HL-60 (cell line): Measurements from ENCODE around the gene POLR2M.
A peak's percentile ranks its signal among the peaks of the same experiment; 100 is the strongest.

Source experiments
- DNase-seq, 2 experiments: peaks; one replicate each; pipeline ENCODE4 v3.0.0-alpha.2; 2010 to 2020; ENCODE audit warnings: low read depth in 1 of 2, low spot score in 1 of 2
- H3K27ac ChIP-seq: fragments of 250-450 bp; sonication (Bioruptor Pico); replicated peaks from 2 replicates; pipeline ENCODE4 v1.5.1; 2020; ENCODE audit warnings: mild to moderate bottlenecking, moderate library complexity
- H3K27me3 ChIP-seq: fragments of 250-450 bp; sonication (Bioruptor Pico); 2 replicates; pipeline ENCODE4 v1.5.1; 2021; ENCODE audit warnings: mild to moderate bottlenecking, moderate library complexity; ENCODE audit not compliant: insufficient read depth, poor library complexity, severe bottlenecking
- H3K4me3 ChIP-seq: replicated peaks from 2 replicates; pipeline ENCODE4 v1.5.1; 2011; ENCODE audit warnings: mild to moderate bottlenecking, control low read depth, low read length; ENCODE audit not compliant: insufficient read depth
- CTCF ChIP-seq: IDR thresholded peaks from one replicate; pipeline ENCODE4 v1.5.1; 2011; ENCODE audit warnings: low read length, control low read depth, inconsistent platforms; ENCODE audit not compliant: insufficient read depth
- GABPA ChIP-seq: IDR thresholded peaks from 2 replicates; pipeline ENCODE4 v1.6.1; 2012; ENCODE audit warnings: low read depth
- POLR2AphosphoS5 ChIP-seq: IDR thresholded peaks from 2 replicates; pipeline ENCODE4 v1.6.1; 2012; ENCODE audit warnings: low read depth
- REST ChIP-seq: IDR thresholded peaks from 2 replicates; pipeline ENCODE4 v1.6.1; 2012; ENCODE audit warnings: low read depth; ENCODE audit not compliant: insufficient replicate concordance
- SPI1 ChIP-seq: IDR thresholded peaks from 2 replicates; pipeline ENCODE4 v1.6.1; 2012; ENCODE audit warnings: low read depth, mild to moderate bottlenecking, borderline replicate concordance
- long read RNA-seq: library from polyadenylated mRNA; unstranded; transcript quantifications from one replicate; pipeline ENCODE4 v2.0.0, GENCODE V29; 2020

The POLR2M gene
- long read RNA-seq, full-length matches to known transcripts, result 300 of 317 reads
- long read RNA-seq, partial matches to known transcripts, result 0 of 317 reads
- long read RNA-seq, other reads (novel, unspliced or antisense), result 17 of 317 reads

GRCh38 chr15:57706405-57707209 lies at the start of gene POLR2M:
POLR2M (plus strand) TSS chr15:57706714; CDS start chr15:57706843, 129 bp downstream.
- Histone ChIP-seq H3K27ac (peak within 1 kb of the TSS; percentile 98), H3K27me3 (no peaks in the 10 kb centered on the region), H3K4me3 (peak within 1 kb of the TSS; percentile 72)
- DNase-seq, result peak; percentile 83 to 95
- peak; percentile 73 for TF ChIP-seq POLR2AphosphoS5
- no peak for TF ChIP-seq SPI1
- no peak for TF ChIP-seq CTCF
- TF ChIP-seq GABPA, result peak; percentile 90
- no peak for TF ChIP-seq REST

GRCh38 chr15:57657619-57658018 lies 48.9 kb upstream of the POLR2M start:
- Histone ChIP-seq H3K4me3 (no peak overlapping the region), H3K27ac (no peak overlapping the region), H3K27me3 (peaks cover 5% of the 10 kb centered on the region)
- TF ChIP-seq GABPA (no peak), SPI1 (no peak), POLR2AphosphoS5 (no peak), CTCF (no peak)
- no peak for DNase-seq

- DNase-seq, result no peak
- peaks cover 7% of the 10 kb centered on the region for H3K27me3 ChIP-seq
- H3K4me3 ChIP-seq, result no peak overlapping the region
- no peak for TF ChIP-seq SPI1
- no peak for TF ChIP-seq POLR2AphosphoS5
- no peak for TF ChIP-seq GABPA
- no peak for TF ChIP-seq REST
- TF ChIP-seq CTCF, result no peak
- no peak overlapping the region for H3K27ac ChIP-seq
Observed at GRCh38 chr15:57662091-57662744, 44.3 kb upstream of the POLR2M start.
